ENCODE results near the gene KRT4.
"Not testable (repeated sequence)": the region's sequence is repeated elsewhere in the genome, so short reads cannot be mapped to it uniquely, and the experiment has no call there.

Gene KRT4

GRCh38 chr12:52772772-52773171, 41.1 kb downstream of the KRT4 start:
- no peak for FAIRE-seq

- FAIRE-seq, result no peak
These were observed 41.7 kb downstream of the KRT4 start for GRCh38 chr12:52772188-52772587.

- no peak for FAIRE-seq
These were observed 42.4 kb downstream of the KRT4 start for GRCh38 chr12:52771505-52771904.

GRCh38 chr12:52771088-52771487, 42.8 kb downstream of the KRT4 start:
- FAIRE-seq, result no peak

GRCh38 chr12:52769946-52770345, 44.0 kb downstream of the KRT4 start:
- FAIRE-seq, result no peak

- no peak for FAIRE-seq
These were observed 44.6 kb downstream of the KRT4 start for GRCh38 chr12:52769354-52769753.

- no peak for FAIRE-seq
These were observed 45.3 kb downstream of the KRT4 start for GRCh38 chr12:52768479-52769200.

GRCh38 chr12:52767427-52767826, 46.5 kb downstream of the KRT4 start:
- FAIRE-seq, result no peak

- no peak for FAIRE-seq
These were observed 46.9 kb downstream of the KRT4 start for GRCh38 chr12:52767020-52767379.

- no peak for FAIRE-seq
These were observed 47.4 kb downstream of the KRT4 start for GRCh38 chr12:52766351-52767019.

GRCh38 chr12:52765702-52766101, 48.2 kb downstream of the KRT4 start:
- no peak for FAIRE-seq

GRCh38 chr12:52763991-52764390, 49.9 kb downstream of the KRT4 start:
- FAIRE-seq, result no peak

- no peak for FAIRE-seq
These were observed 50.8 kb downstream of the KRT4 start for GRCh38 chr12:52763036-52763659.

- FAIRE-seq, result no peak
These were observed 52.1 kb downstream of the KRT4 start for GRCh38 chr12:52761802-52762201.

GRCh38 chr12:52761218-52761617, 52.7 kb downstream of the KRT4 start:
- FAIRE-seq, result not testable (repeated sequence)

- FAIRE-seq, result no peak
These were observed 53.3 kb downstream of the KRT4 start for GRCh38 chr12:52760623-52761022.

- no peak for FAIRE-seq
These were observed 54.2 kb downstream of the KRT4 start for GRCh38 chr12:52759695-52760094.

GRCh38 chr12:52759218-52759617, 54.7 kb downstream of the KRT4 start:
- FAIRE-seq, result no peak

GRCh38 chr12:52757449-52758176, 56.3 kb downstream of the KRT4 start:
- FAIRE-seq, result no peak

All from colon (tissue), 2 donors.